PC-9 (cell line): ENCODE data around the gene TSHZ2.

Experiments used
- CTCF ChIP-seq: fragments of 200-600 bp; sonication (generic); conservative IDR thresholded peaks from 2 replicates; pipeline ENCODE4 v1.6.1; 2017; ENCODE audit warnings: mixed run types, antibody characterized with exemption, mild to moderate bottlenecking, moderate library complexity
- EZH2 ChIP-seq: fragments of 200-600 bp; sonication (generic); IDR thresholded peaks from 2 replicates; pipeline ENCODE4 v1.8.0; 2017; ENCODE audit warnings: antibody characterized with exemption, low read depth

DNA sequence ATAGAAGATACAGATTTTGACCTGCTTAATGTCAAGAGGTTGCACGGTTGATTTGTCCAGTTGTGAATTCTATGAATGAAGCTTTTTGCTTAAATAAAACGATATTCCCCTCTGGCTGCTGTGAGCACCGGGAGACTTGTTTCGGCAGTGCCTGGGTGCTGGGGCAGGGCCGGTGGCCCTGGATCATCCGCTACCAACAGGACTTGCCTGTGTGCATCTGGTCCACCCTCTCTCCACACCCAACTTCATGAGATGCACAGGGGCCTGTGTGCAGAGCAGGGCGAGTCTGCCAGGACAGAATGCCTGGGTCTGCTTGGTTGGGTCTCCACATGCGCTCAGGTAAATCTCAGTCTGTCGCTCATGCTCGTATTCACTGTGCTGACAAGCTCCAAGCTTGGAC, 65.5 kb downstream of the TSHZ2 start:
- TF ChIP-seq EZH2: no peak
- no peak for TF ChIP-seq CTCF
